Lower lobe of right lung (tissue), 2 donors: Measurements from ENCODE around the gene ADAMTS17. TPM values are rescaled to one million over a fixed set of nuclear protein-coding genes. Genes with fewer than 3 reads are reported as not detected.

Source experiments
- ATAC-seq, 2 donors: fragments of 200-7000 bp; cut with Tn5 transposase; one replicate each; pipeline ENCODE4 v1.9.1; 2020 to 2022; ENCODE audit warnings: mild to moderate bottlenecking in 2 of 2, moderate library complexity in 2 of 2
- DNase-seq: peaks from one replicate; pipeline ENCODE4 v3.0.0-alpha.2; 2020
- H3K27ac ChIP-seq: fragments of 200-600 bp; one replicate; pipeline ENCODE4 v1.8.0; 2022
- H3K27me3 ChIP-seq: fragments of 200-600 bp; one replicate; pipeline ENCODE4 v1.8.0; 2022; ENCODE audit warnings: low read depth
- H3K36me3 ChIP-seq: fragments of 200-600 bp; one replicate; pipeline ENCODE4 v1.8.0; 2022; ENCODE audit warnings: mild to moderate bottlenecking
- H3K4me1 ChIP-seq: fragments of 200-600 bp; one replicate; pipeline ENCODE4 v1.8.0; 2022
- H3K4me3 ChIP-seq: fragments of 200-600 bp; one replicate; pipeline ENCODE4 v1.8.0; 2022; ENCODE audit warnings: mild to moderate bottlenecking
- H3K9me3 ChIP-seq: fragments of 200-600 bp; one replicate; pipeline ENCODE4 v1.8.0; 2022
- CTCF ChIP-seq: fragments of 200-600 bp; IDR thresholded peaks from one replicate; pipeline ENCODE4 v1.8.0; 2022; ENCODE audit warnings: antibody characterized with exemption, mild to moderate bottlenecking
- intact Hi-C: fragments of 100-400 bp; cut with DNase I; formaldehyde crosslinking; loops from one replicate; pipeline ENCODE4 v1.11.0; 2022
- total RNA-seq: library from RNA; stranded (reverse); fragmentation: NEBNext Ultra II Directional; extraction: Animal tissue kit (Norgen Biotek cat#: 25700); gene quantifications from one replicate; pipeline ENCODE4 v1.2.1, GENCODE V29; 2021
- donor health status: DM: no; HTN: yes; CAD: no; lungs with severe emphysema.

The ADAMTS17 gene
- total RNA-seq, 1 donor from 2014 or later = 3.0 TPM

DNA sequence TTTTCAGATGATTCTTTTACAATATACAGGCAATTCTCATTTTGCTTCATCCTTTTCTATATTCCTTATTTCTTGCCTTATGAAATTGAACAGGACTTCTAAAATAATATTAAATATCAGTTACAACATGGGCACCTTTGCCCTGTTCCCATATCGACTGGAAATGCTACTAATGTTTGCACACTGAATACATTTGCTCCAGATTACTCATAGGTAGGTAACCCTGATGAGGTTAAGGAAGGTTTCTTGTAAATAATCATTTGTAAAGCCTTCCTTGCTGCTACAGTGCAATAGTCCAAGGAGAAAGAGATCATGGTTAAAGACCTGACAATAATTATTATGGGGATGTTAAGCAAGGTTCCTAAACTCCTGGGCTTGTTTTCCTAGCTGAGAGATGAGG lies 175.5 kb downstream of the ADAMTS17 start:
- Histone ChIP-seq H3K27me3 (peaks cover 4% of the 10 kb centered on the region), H3K36me3 (no peaks in the 10 kb centered on the region), H3K9me3 (no peaks in the 10 kb centered on the region), H3K4me3 (no peak overlapping the region), H3K27ac (no peak overlapping the region), H3K4me1 (no peaks in the 10 kb centered on the region)
- TF ChIP-seq CTCF = no peak
- intact Hi-C loops = no loop called here
- DNase-seq (no peak), ATAC-seq (no peak)

DNA sequence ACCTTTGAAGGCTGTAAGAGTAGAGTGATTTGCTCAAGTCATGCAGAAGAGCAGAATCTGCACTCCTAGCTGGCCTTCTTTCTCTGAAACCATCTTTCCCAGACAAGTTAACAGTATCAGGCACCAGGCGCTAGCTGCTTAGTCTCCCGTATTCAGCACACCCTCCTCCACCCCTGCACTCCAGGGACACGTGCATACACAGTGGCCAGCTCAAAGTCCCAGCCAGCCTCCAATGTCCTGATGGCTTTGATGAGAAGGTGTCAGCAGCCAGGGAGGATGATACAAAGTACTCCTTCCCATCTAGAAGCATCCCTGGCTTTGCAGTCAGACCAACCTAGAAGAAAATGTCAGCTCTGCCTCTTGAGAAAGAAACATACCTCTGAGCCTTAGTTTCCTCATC lies 177.8 kb downstream of the ADAMTS17 start:
- Histone ChIP-seq H3K27me3 (no peaks in the 10 kb centered on the region), H3K9me3 (no peaks in the 10 kb centered on the region), H3K36me3 (no peaks in the 10 kb centered on the region), H3K4me3 (no peak overlapping the region), H3K4me1 (no peaks in the 10 kb centered on the region), H3K27ac (no peak overlapping the region)
- ATAC-seq = no peak
- DNase-seq = no peak
- no peak for TF ChIP-seq CTCF
- intact Hi-C loops = no loop called here

DNA sequence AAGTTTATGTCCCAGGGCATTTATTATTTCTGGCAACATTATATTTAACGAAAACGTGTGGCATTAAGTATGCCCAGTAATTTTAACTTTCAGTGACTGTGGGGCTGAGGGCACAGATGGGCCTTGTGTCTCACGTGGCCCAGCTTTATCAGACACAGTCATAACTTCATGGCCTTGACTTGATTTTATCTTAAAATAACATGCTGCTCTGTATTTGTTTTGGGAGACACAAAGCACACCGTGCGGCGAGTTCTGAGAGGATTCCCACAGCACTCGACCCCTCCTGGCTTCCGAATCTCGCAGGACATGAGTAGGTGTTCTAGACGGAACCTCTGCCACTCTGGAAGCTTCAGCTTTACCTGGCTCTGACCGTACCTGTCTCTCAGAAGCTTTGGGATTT lies 180.8 kb downstream of the ADAMTS17 start:
- Histone ChIP-seq H3K27me3 (no peaks in the 10 kb centered on the region), H3K36me3 (no peaks in the 10 kb centered on the region), H3K27ac (no peak overlapping the region), H3K4me1 (no peaks in the 10 kb centered on the region), H3K9me3 (no peaks in the 10 kb centered on the region), H3K4me3 (no peak overlapping the region)
- no peak for DNase-seq
- no peak for ATAC-seq
- no peak for TF ChIP-seq CTCF
- intact Hi-C loops = no loop called here

GRCh38 chr15:100159436-100159835 lies 182.3 kb downstream of the ADAMTS17 start:
- no peaks in the 10 kb centered on the region for H3K9me3 ChIP-seq
- intact Hi-C loops = no loop called here
- ATAC-seq = no peak
- no peak for DNase-seq
- no peak overlapping the region for H3K4me3 ChIP-seq
- H3K27me3 ChIP-seq = no peaks in the 10 kb centered on the region
- no peaks in the 10 kb centered on the region for H3K4me1 ChIP-seq
- no peak overlapping the region for H3K27ac ChIP-seq
- no peak for TF ChIP-seq CTCF
- H3K36me3 ChIP-seq = no peaks in the 10 kb centered on the region

- no peaks in the 10 kb centered on the region for H3K4me1 ChIP-seq
- no peak for TF ChIP-seq CTCF
- intact Hi-C loops = no loop called here
- no peak overlapping the region for H3K4me3 ChIP-seq
- no peaks in the 10 kb centered on the region for H3K9me3 ChIP-seq
- DNase-seq (no peak), ATAC-seq (no peak)
- H3K27me3 ChIP-seq = no peaks in the 10 kb centered on the region
- no peak overlapping the region for H3K27ac ChIP-seq
- no peaks in the 10 kb centered on the region for H3K36me3 ChIP-seq
These were observed 183.4 kb downstream of the ADAMTS17 start for GRCh38 chr15:100158356-100158755.

GRCh38 chr15:100156201-100156600 lies 185.6 kb downstream of the ADAMTS17 start:
- H3K4me1 ChIP-seq = no peaks in the 10 kb centered on the region
- no peak for TF ChIP-seq CTCF
- intact Hi-C loops = no loop called here
- H3K27me3 ChIP-seq = no peaks in the 10 kb centered on the region
- H3K27ac ChIP-seq = no peak overlapping the region
- DNase-seq (no peak), ATAC-seq (no peak)
- H3K36me3 ChIP-seq = no peaks in the 10 kb centered on the region
- no peak overlapping the region for H3K4me3 ChIP-seq
- no peaks in the 10 kb centered on the region for H3K9me3 ChIP-seq
